Neural cell (in vitro differentiated cells): ENCODE results near the gene FAM53A.

Source experiments
- CTCF ChIP-seq: fragments of 450-650 bp; IDR thresholded peaks from 2 replicates; pipeline ENCODE4 v1.5.1; 2014; ENCODE audit warnings: antibody characterized with exemption, mild to moderate bottlenecking, moderate library complexity; ENCODE audit not compliant: poor library complexity, severe bottlenecking
- EP300 ChIP-seq: fragments of 450-650 bp; conservative IDR thresholded peaks from 2 replicates; pipeline ENCODE4 v1.6.1; 2014; ENCODE audit warnings: antibody characterized with exemption, mild to moderate bottlenecking, moderate library complexity; ENCODE audit not compliant: poor library complexity, severe bottlenecking

GRCh38 chr4:1647432-1647831, 36.7 kb downstream of the FAM53A start:
- TF ChIP-seq CTCF (no peak), EP300 (no peak)
